GM12878 (cell line): ENCODE data around the gene HLA-DRA. TPM values are rescaled to one million over a fixed set of nuclear protein-coding genes. Genes with fewer than 3 reads are reported as not detected.

Experiments used
- ATAC-seq: fragments of 200-7000 bp; cut with Tn5 transposase; 3 replicates; pipeline ENCODE4 v1.9.1; 2020; ENCODE audit warnings: mild to moderate bottlenecking, moderate library complexity
- BruUV-seq: library from RNA; stranded (reverse); fragments of 400-500 nt; replicated peaks from 2 replicates; lab custom pipeline; 2021; lab: Mats Ljungman, UMichigan
- CTCF ChIA-PET: fragments of 300-600 bp; sonication (Branson Sonifier 250); formaldehyde crosslinking; extraction: SDS; loops from one replicate; lab custom pipeline; 2021; ENCODE audit warnings: inconsistent platforms; lab: Yijun Ruan, JAX
- POLR2A ChIA-PET: fragments of 350-600 bp; formaldehyde crosslinking; extraction: SDS; loops from one replicate; lab custom pipeline; 2021; ENCODE audit warnings: inconsistent platforms; lab: Charles Lee
- RAD21 ChIA-PET: fragments of 300-600 bp; sonication (Branson Sonifier 250); formaldehyde crosslinking; loops from one replicate; lab custom pipeline; 2023; ENCODE audit warnings: antibody characterized with exemption; ENCODE audit not compliant: unreplicated experiment; lab: Charles Lee
- SMC1A ChIA-PET: fragments of 300-600 bp; sonication (Branson Sonifier 250); formaldehyde crosslinking; loops from one replicate; lab custom pipeline; 2023; ENCODE audit not compliant: unreplicated experiment, uncharacterized antibody; lab: Charles Lee
- DNase-seq: peaks from one replicate; pipeline ENCODE4 v3.0.0-alpha.2; 2011; ENCODE audit warnings: low read depth, low spot score
- FAIRE-seq: peaks from 3 replicates; lab custom pipeline; 2011; peaks lifted over from hg19 to GRCh38; lab: Jason Lieb, UNC
- H2AFZ ChIP-seq: 2 replicates; pipeline ENCODE4 v1.6.0; 2011; ENCODE audit warnings: low read depth, low read length, control low read depth; ENCODE audit not compliant: control insufficient read depth
- H3K27ac ChIP-seq: 2 replicates; pipeline ENCODE4 v1.5.1; 2011; ENCODE audit warnings: control low read depth; ENCODE audit not compliant: control insufficient read depth, insufficient read depth
- H3K27me3 ChIP-seq, 2 experiments: replicated peaks in 1 of 2; 2 replicates each; pipeline versions ENCODE4 v1.6.0 to v1.6.1; 2011; ENCODE audit warnings: low read length in 1 of 2; ENCODE audit not compliant: control insufficient read depth in 2 of 2, insufficient read depth in 2 of 2
- H3K36me3 ChIP-seq, 2 experiments: 2 replicates each; pipeline ENCODE4 v1.5.1; 2011; ENCODE audit warnings: low read length in 1 of 2; ENCODE audit not compliant: control insufficient read depth in 2 of 2, insufficient read depth in 2 of 2
- H3K4me1 ChIP-seq: 2 replicates; pipeline ENCODE4 v1.6.1; 2011; ENCODE audit warnings: mild to moderate bottlenecking, low read length, moderate library complexity, mixed read lengths; ENCODE audit not compliant: control insufficient read depth, insufficient read depth
- H3K4me2 ChIP-seq: 2 replicates; pipeline ENCODE4 v1.6.0; 2011; ENCODE audit warnings: control low read depth; ENCODE audit not compliant: control insufficient read depth, insufficient read depth
- H3K4me3 ChIP-seq: fragments of 200-600 bp; sonication (generic); 2 replicates; pipeline ENCODE4 v1.5.1; 2016
- H3K79me2 ChIP-seq: 2 replicates; pipeline ENCODE4 v1.6.0; 2011; ENCODE audit warnings: low read length; ENCODE audit not compliant: control insufficient read depth, insufficient read depth
- H3K9ac ChIP-seq: 2 replicates; pipeline ENCODE4 v1.8.0; 2011; ENCODE audit warnings: low read length, control low read depth, mixed read lengths; ENCODE audit not compliant: control insufficient read depth, insufficient read depth
- H3K9me3 ChIP-seq: replicated peaks from 3 replicates; pipeline ENCODE4 v1.5.1; 2011; ENCODE audit warnings: mild to moderate bottlenecking, low read length; ENCODE audit not compliant: control insufficient read depth, insufficient read depth
- H4K20me1 ChIP-seq: 2 replicates; pipeline ENCODE4 v1.6.0; 2011; ENCODE audit not compliant: control insufficient read depth, insufficient read depth
- ATF7 ChIP-seq: fragments of 450-650 bp; IDR thresholded peaks from 2 replicates; pipeline ENCODE4 v1.6.1; 2016; ENCODE audit warnings: low read depth, mild to moderate bottlenecking
- E2F4 ChIP-seq: IDR thresholded peaks from 2 replicates; pipeline ENCODE4 v1.6.1; 2012; ENCODE audit warnings: low read depth, low read length, improper control_type of control experiment
- FOXM1 ChIP-seq: IDR thresholded peaks from 2 replicates; pipeline ENCODE4 v1.6.1; 2012; ENCODE audit warnings: low read depth, mild to moderate bottlenecking, inconsistent platforms, low read length, moderate library complexity
- HDAC2 ChIP-seq: fragments of 200-600 bp; sonication (generic); IDR thresholded peaks from 2 replicates; pipeline ENCODE4 v1.6.1; 2017
- IKZF2 ChIP-seq, 2 experiments: fragments of 450-650 bp; IDR thresholded peaks; 2 replicates each; pipeline ENCODE4 v1.6.1; 2017; ENCODE audit warnings: mild to moderate bottlenecking in 2 of 2, moderate library complexity in 2 of 2
- MXI1 ChIP-seq: fragments of 150-350 bp; IDR thresholded peaks from 2 replicates; pipeline ENCODE4 v1.6.1; 2011; ENCODE audit warnings: low read depth, mild to moderate bottlenecking, inconsistent platforms, low read length, improper control_type of control experiment
- MYC ChIP-seq: IDR thresholded peaks from 2 replicates; pipeline ENCODE4 v1.6.1; 2011; ENCODE audit warnings: mild to moderate bottlenecking, low read length, moderate library complexity, inconsistent platforms; ENCODE audit not compliant: insufficient read depth, insufficient replicate concordance, insufficient read length, severe bottlenecking
- RAD51 ChIP-seq: fragments of 450-650 bp; IDR thresholded peaks from 2 replicates; pipeline ENCODE4 v1.6.1; 2016; ENCODE audit warnings: moderate library complexity, mild to moderate bottlenecking, inconsistent platforms
- SMC3 ChIP-seq: IDR thresholded peaks from 2 replicates; pipeline ENCODE4 v1.6.1; 2011; ENCODE audit warnings: low read length, improper control_type of control experiment, borderline replicate concordance
- TBL1XR1 ChIP-seq: IDR thresholded peaks from 2 replicates; pipeline ENCODE4 v1.6.1; 2012; ENCODE audit warnings: low read depth, low read length, improper control_type of control experiment
- ZNF622 ChIP-seq: fragments of 450-650 bp; IDR thresholded peaks from 2 replicates; pipeline ENCODE4 v1.6.1; 2017; ENCODE audit warnings: mild to moderate bottlenecking, inconsistent platforms
- ZNF687 ChIP-seq: fragments of 450-650 bp; IDR thresholded peaks from 2 replicates; pipeline ENCODE4 v1.6.1; 2017; ENCODE audit warnings: mild to moderate bottlenecking, moderate library complexity
- WGBS: methylation state at CpG from one replicate; pipeline ENCODE4 v1.1.6; 2016; ENCODE audit warnings: low lambda C conversion rate; ENCODE audit not compliant: insufficient replicate concordance, insufficient coverage; ENCODE audit errors: missing lambda C conversion rate; 5-methylcytosine and 5-hydroxymethylcytosine counted together
- in situ Hi-C: fragments of 300-500 bp; cut with MboI; formaldehyde crosslinking; loops from 9 replicates; pipeline ENCODE4 v1.14.3; 2018; ENCODE audit warnings: mixed read lengths
- intact Hi-C: fragments of 100-400 bp; cut with micrococcal nuclease; formaldehyde crosslinking; loops from one replicate; pipeline ENCODE4 v1.14.2; 2022; ENCODE audit not compliant: unreplicated experiment
- polyA plus RNA-seq, 11 experiments: library from polyadenylated mRNA; depleted of rRNA in 4 of 11; unstranded in 6 of 11; stranded (reverse) in 5 of 11; fragments of >200 nt; fragmentation: Nextera tagmentation in 4 of 11; fragmentation: Illumina TruSeq in 1 of 11; extraction: Ambion mirVana in 4 of 11; extraction: Trizol in 1 of 11; gene quantifications; 1 replicate in 1 of 11; 2 replicates in 10 of 11; pipeline versions ENCODE4 v1.2.1 to v1.2.3, GENCODE V29; 2011 to 2016; ENCODE audit warnings: inconsistent platforms in 2 of 11, missing spikeins in 2 of 11, low read depth in 1 of 11
- total RNA-seq, 4 experiments: library from RNA; depleted of rRNA in 3 of 4; stranded (reverse); fragments of >200 nt in 3 of 4; fragmentation: Illumina TruSeq in 1 of 4; extraction: Trizol in 1 of 4; gene quantifications; 2 replicates each; pipeline versions ENCODE4 v1.2.1 to v1.2.3, GENCODE V29; 2013 to 2021

The HLA-DRA gene
- total and polyA plus RNA-seq, 10 of the 15 experiments (the other 5 are each of a cell fraction or from before 2014, with no cell fraction given), result 2,040 to 7,093 (median 2,859) TPM

GRCh38 chr6:32393665-32394420, 45.8 kb upstream of the HLA-DRA start:
- ATAC-seq (no peak), DNase-seq (no peak), FAIRE-seq (no peak)
- ChIA-PET RAD21 (no interaction called here), SMC1A (no interaction called here), CTCF (no interaction called here), POLR2A (interaction anchor here (0.5 kb wide), 1 partner anchor 158 kb away, joined by 7 read pairs; no protein-coding TSS in a partner anchor)
- Histone ChIP-seq H3K27me3 (no peaks in the 10 kb centered on the region), H3K4me3 (no peak overlapping the region), H3K9ac (no peak overlapping the region), H3K27ac (no peak overlapping the region), H3K4me1 (peaks cover 8% of the 10 kb centered on the region), H4K20me1 (no peaks in the 10 kb centered on the region), H3K79me2 (no peaks in the 10 kb centered on the region), H3K9me3 (peaks cover 2% of the 10 kb centered on the region; the same call in 1 of the 3 replicates), H3K36me3 (no peaks in the 10 kb centered on the region), H2AFZ (no peak overlapping the region), H3K4me2 (no peak overlapping the region)
- 42% methylated on average over 7 of the region's 7 CpGs for WGBS
- no TSS peak for BruUV-seq
- TF ChIP-seq ATF7, result no peak
- no peak for TF ChIP-seq E2F4
- no peak for TF ChIP-seq IKZF2 (IDR thresholded peaks at IDR 0.05)
- TF ChIP-seq FOXM1, result no peak
- no peak for TF ChIP-seq SMC3
- no peak for TF ChIP-seq MYC
- TF ChIP-seq TBL1XR1, result no peak
- TF ChIP-seq ZNF622, result no peak
- TF ChIP-seq RAD51, result no peak
- TF ChIP-seq ZNF687, result no peak
- no peak for TF ChIP-seq MXI1
- TF ChIP-seq HDAC2, result no peak
- in situ Hi-C loops, result no loop called here
- intact Hi-C loops, result no loop called here
